SHP77 (cell line): Measurements from ENCODE around the gene KANSL1L.
"Not testable (repeated sequence)": the region's sequence is repeated elsewhere in the genome, so short reads cannot be mapped to it uniquely, and the experiment has no call there.

Source experiments
- DNase-seq, 2 experiments: peaks; one replicate each; lab custom pipeline; 2025; lab: John Stamatoyannopoulos, UW

The KANSL1L gene

GRCh38 chr2:210179351-210179990 lies 8.3 kb upstream of the KANSL1L start:
- DNase-seq = no peak

DNA sequence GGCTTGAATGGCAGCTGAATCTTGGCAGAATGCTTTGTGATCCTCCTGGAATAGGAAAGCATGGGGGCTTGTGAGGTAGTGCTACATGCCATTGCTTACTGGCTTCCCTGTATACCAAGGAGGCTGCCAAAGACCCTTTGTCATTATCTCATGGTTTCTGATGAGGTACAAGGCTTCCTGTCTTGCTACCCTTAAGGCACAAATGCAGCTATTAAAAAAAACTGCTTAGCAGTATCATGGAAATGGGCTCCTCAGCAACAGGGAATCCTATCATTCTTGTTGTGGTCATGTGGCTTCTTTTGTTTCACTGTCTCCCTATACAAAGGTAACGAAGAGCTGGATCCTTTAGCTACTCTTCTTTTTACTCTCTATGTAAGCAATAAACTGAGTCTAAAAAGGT lies 6.6 kb upstream of the KANSL1L start:
- DNase-seq = no peak

DNA sequence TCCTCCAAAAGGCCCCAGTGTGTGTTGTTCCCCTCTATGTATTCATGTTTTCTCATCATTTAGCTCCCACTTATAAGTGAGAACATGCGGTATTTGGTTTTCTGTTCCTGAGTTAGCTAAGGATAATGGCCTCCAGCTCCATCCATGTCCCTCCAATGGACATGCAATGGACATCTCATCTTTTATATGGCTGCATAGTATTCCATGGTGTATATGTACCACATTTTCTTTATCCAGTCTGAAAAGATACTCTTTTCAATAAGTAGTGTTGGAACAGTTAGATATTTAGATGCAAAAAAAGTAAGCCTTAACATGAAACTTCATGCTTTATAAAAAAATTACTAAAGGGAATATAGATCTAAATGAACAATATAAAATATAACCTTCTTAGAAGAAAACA lies 5.9 kb upstream of the KANSL1L start:
- DNase-seq = not testable (repeated sequence)

GRCh38 chr2:210174086-210174485 lies 2.9 kb upstream of the KANSL1L start:
- no peak for DNase-seq

- DNase-seq = no peak
These were observed 988 bp upstream of the KANSL1L start for GRCh38 chr2:210172219-210172575.

GRCh38 chr2:210170446-210171303 lies 534 bp downstream of the KANSL1L start:
- DNase-seq = peak; percentile 91

GRCh38 chr2:210170196-210170445 lies 1.1 kb downstream of the KANSL1L start:
- no peak for DNase-seq

DNA sequence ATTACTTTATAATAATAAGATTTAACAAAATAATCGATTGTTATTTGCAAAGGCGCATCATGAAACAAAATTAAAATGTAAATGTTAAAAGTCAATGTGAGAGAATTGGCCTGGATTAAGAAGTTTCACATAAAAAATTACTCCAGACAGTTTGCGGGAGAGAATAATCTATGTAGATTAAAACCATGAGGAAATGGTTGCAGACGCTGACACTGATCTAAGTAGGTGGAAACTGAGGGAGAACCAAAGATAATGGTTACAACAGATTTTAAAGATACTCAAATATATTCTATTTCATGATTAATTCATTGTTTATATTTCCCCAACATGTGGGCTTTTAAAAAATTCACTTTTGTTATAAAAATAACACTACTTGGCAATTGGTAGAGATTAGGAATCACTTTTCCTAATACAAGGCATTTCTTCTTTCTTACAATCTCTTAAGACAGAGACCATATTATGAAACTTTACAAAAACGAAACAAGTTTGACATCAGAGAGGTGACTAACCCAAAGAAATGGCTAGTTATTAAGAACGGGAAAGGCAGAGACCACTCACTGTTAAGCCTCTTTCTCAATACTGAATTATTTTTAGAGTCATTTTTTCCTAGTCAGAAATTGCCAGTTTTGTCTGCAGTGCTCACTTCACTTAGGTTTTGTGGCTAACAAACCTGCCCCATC lies 1.6 kb downstream of the KANSL1L start:
- no peak for DNase-seq

DNA sequence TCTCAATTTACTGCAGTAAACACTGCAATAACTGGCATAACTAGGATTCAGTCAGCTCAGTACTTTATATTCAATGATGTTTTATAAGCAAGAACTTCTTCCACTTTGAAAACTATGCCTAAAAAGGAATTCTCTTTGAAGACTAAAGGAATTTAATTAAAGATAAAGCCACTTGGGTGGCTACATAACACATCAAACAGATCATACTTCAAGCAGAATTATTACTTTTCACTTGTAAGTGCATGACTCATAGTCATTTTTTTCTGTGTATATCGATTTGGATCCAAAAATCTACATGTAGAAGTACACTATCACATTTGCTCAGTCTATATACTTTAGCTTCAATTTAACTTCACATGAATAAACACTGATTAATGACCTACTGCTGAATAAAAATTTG lies 4.0 kb downstream of the KANSL1L start:
- DNase-seq = no peak

- DNase-seq = no peak
These were observed 8.6 kb downstream of the KANSL1L start for GRCh38 chr2:210162466-210163124.

- DNase-seq = no peak
These were observed 12.2 kb downstream of the KANSL1L start for GRCh38 chr2:210159059-210159458.

DNA sequence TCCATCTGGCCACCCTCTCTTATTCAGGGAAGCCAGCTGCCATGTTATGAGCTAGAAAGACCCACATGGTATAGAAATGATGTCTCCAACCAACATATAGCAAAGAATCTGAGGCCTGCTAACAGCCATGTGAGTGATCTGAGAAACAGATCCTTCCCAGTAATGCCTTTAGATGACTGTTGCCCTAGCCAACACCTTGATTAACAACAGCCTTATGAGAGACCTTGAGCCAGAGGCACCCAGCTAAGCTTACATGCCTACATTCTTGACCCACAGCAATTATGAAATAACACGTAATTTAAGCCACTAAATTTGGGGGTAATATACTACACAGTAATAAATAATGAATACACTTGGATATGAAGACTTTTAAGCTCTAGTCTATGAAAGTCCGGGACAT lies 13.0 kb downstream of the KANSL1L start:
- no peak for DNase-seq

DNA sequence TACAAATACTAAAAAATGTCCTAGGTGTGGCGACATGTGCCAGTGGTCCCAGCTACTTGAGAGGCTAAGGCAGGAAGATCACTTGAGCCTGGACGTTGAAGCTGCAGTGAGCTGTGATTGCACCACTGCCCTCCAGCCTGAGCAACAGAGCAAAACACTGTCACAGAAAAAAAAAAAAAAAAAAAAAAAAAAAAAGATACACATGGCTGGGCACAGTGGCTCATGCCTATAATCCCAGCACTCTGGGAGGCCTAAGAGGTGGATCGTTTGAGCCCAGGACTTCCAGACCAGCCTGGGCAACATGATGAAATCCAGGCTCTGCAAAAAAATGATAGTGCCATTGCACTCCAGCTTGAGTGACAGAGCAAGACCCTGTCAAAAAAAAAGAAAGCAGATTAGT lies 13.7 kb downstream of the KANSL1L start:
- no peak for DNase-seq

DNA sequence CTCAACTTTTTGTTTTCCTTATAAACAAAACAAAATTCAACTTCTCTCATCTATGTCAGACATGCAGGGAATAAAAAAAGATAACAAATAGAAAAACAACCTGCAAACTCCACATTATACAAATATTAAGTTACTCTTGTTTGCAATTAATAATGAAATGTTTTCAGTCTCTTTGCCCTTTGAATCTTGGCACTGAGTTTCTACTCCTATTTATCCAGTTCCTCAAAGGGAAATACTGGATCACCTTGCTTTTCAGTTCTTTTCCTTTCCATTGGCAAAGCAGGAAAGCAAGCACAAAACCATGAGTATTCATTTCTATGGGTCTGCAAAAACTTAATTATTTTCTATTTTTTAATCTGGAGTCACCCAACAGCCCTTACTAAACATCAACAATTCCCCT lies 23.6 kb downstream of the KANSL1L start:
- DNase-seq = no peak

DNA sequence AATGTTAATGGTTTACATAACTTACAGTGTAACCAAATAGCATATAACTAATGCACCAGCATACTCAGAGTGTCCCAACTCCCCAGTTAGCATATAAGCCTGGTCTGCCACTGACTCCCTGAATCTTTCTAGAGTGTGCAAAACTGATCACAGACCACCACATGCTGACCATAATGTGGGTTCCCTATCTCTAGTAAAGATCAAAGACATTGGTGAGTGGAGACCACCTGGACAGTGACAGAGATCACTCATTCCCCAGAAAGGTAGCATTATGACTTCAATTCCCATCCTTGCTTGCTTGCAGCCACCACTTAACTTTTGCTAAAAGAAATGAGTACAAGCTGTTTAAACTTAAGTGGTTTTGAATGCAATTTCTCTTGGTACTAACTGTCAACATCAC lies 39.0 kb downstream of the KANSL1L start:
- DNase-seq = no peak

- peak in 1 of 2 experiments; percentile 18 for DNase-seq
These were observed 42.2 kb downstream of the KANSL1L start for GRCh38 chr2:210128961-210129360.

GRCh38 chr2:210113614-210114235 lies 57.5 kb downstream of the KANSL1L start:
- DNase-seq = no peak

DNA sequence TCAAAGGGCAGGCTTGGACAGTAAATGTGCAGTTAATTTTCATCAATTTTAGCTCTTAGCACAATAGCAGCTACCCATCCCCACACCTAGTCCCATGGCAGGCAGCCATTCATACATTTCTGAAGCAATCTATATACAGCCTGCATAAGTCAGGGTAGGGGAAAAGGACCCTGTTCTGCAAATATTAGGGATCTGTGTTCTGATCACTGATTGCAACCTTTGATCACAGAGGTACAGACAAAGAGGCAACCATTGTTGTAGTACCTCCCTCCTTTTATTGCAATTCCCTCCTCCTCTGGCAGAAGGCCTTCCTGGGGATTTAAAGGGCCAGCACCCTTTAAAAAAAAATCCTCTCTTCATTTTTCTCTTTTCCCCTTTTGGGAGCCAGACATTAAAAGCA lies 58.3 kb downstream of the KANSL1L start:
- DNase-seq = no peak

DNA sequence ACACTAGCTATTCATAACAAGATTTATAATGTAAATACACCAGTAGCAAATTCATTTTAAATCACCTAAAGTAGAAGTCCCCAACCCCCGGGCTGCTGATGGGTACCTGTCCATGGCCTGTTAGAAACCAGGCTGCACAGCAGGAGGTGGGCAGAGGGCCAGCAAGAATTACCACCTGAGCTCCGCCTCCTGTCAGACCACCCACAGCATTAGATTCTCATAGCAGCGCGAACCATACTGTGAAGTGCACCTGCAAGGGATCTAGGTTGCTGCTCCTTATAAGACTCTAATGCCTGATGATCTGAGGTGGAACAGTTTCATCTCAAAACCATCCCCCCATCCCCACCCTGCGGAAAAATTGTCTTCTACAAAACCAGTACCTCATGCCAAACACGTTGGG lies 71.3 kb downstream of the KANSL1L start:
- no peak for DNase-seq

DNA sequence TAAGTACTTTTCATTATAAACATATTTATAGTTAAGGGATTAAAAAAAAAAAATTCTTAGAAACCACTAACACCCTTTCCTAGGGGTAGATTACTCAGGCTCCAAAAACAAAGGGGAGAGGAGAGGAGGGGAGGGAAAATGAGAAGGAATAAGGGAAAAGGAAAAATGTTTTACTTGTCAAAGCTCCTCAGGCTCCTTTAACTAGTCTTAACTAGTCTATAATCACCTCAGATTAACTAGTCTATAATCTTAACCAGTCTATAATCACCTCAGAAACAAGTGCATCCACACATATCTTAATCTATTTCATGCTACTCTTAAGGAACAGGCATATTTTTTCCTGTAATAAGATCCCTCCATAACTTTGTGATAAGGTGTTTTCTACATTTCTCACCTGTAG lies 76.4 kb downstream of the KANSL1L start:
- no peak for DNase-seq

DNA sequence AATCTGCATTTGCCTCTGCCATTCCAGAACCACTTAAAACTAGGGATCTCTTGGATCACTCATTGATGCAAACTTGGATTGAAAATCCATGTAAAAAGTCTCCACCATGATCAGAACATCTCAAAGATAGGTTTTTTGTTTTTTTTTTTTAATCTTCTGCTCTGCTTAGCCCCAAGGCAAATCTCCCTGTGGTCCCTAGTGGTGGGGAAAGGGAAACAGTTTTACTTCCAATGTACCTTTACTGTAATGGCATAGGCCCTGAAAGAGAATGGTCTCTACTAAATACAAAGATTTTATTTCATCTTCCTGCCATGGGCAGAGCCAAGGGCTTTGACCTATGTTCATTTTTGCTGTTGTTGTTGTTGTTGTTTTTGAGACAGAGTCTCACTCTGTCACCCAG lies 78.4 kb downstream of the KANSL1L start:
- no peak for DNase-seq

GRCh38 chr2:210086930-210087329 lies 84.3 kb downstream of the KANSL1L start:
- no peak for DNase-seq
